Adipose tissue (tissue), 3 donors: ENCODE results near the gene NIN. TPM values are rescaled to one million over a fixed set of nuclear protein-coding genes. Genes with fewer than 3 reads are reported as not detected.
"Not testable (repeated sequence)": the region's sequence is repeated elsewhere in the genome, so short reads cannot be mapped to it uniquely, and the experiment has no call there.

Experiments
- H3K27ac ChIP-seq: one replicate; pipeline ENCODE4 v1.5.1; 2013; ENCODE audit warnings: low read depth, low read length
- WGBS, 3 donors: extraction: QIAGEN DNeasy Blood & Tissue Kit; methylation state at CpG; one replicate each; pipeline ENCODE4 v1.1.7; 2013; 5-methylcytosine and 5-hydroxymethylcytosine counted together
- polyA plus RNA-seq, 3 donors: library from polyadenylated mRNA; stranded (reverse); fragments of 200-250 nt; gene quantifications; one replicate each; pipeline ENCODE4 v1.2.3, GENCODE V29; 2013
- donor health status: healthy with polysubstance abuse.
- donor health status: Bipolar disorder and iron deficiency.
- donor health status: healthy.

Gene NIN
- polyA plus RNA-seq, 3 donors = 2.6 to 8.2 (median 6.4) TPM

GRCh38 chr14:50822501-50823042 is 8.4 kb downstream of the NIN start:
- H3K27ac ChIP-seq = no peak overlapping the region
- 50 to 84% (median 66%) methylated on average over 11 of the region's 11 CpGs for WGBS, 3 donors

GRCh38 chr14:50821510-50822464 is 9.2 kb downstream of the NIN start:
- H3K27ac ChIP-seq = no peak overlapping the region
- WGBS, 3 donors = 53 to 73% (median 62%) methylated on average over 13 of the region's 13 CpGs

GRCh38 chr14:50820786-50821509 is 10.0 kb downstream of the NIN start:
- H3K27ac ChIP-seq = no peak overlapping the region
- WGBS, 3 donors = 80 to 92% (median 80%) methylated on average over 3 of the region's 3 CpGs

GRCh38 chr14:50819303-50819702 is 11.7 kb downstream of the NIN start:
- WGBS, 3 donors = 87 to 89% (median 87%) methylated on average over 6 of the region's 6 CpGs
- H3K27ac ChIP-seq = not testable (repeated sequence)

- WGBS, 3 donors = 44 to 68% (median 51%) methylated on average over 6 of the region's 6 CpGs
- H3K27ac ChIP-seq = no peak overlapping the region
Measured at GRCh38 chr14:50816395-50817047, 14.4 kb downstream of the NIN start.

- not testable (repeated sequence) for H3K27ac ChIP-seq
- WGBS, 3 donors = 95 to 98% (median 97%) methylated on average over 5 of the region's 5 CpGs
Measured at GRCh38 chr14:50815526-50815925, 15.4 kb downstream of the NIN start.

- not testable (repeated sequence) for H3K27ac ChIP-seq
- 52 to 100% (median 97%) methylated on average over 1 of the region's 1 CpG for WGBS, 3 donors
Measured at GRCh38 chr14:50815058-50815457, 15.9 kb downstream of the NIN start.

- no peak overlapping the region for H3K27ac ChIP-seq
- 72 to 92% (median 92%) methylated on average over 3 of the region's 3 CpGs for WGBS, 3 donors
Measured at GRCh38 chr14:50814161-50814560, 16.8 kb downstream of the NIN start.

- WGBS, 3 donors = 38 to 71% (median 42%) methylated on average over 2 of the region's 2 CpGs
- no peak overlapping the region for H3K27ac ChIP-seq
Measured at GRCh38 chr14:50813544-50813863, 17.5 kb downstream of the NIN start.

GRCh38 chr14:50812856-50813543 is 18.0 kb downstream of the NIN start:
- H3K27ac ChIP-seq = no peak overlapping the region
- 67 to 82% (median 71%) methylated on average over 8 of the region's 8 CpGs for WGBS, 3 donors

- 76 to 94% (median 83%) methylated on average over 2 of the region's 2 CpGs for WGBS, 3 donors
Measured at GRCh38 chr14:50812180-50812579, 18.8 kb downstream of the NIN start.

GRCh38 chr14:50808053-50808452 is 22.9 kb downstream of the NIN start:
- 81 to 93% (median 88%) methylated on average over 5 of the region's 5 CpGs for WGBS, 3 donors

More at GRCh38 chr14:50812180-50812579, 18.8 kb downstream of the NIN start:
- H3K27ac ChIP-seq = no peak overlapping the region

GRCh38 chr14:50806241-50806933 is 24.6 kb downstream of the NIN start:
- H3K27ac ChIP-seq = no peak overlapping the region
- 88 to 91% (median 91%) methylated on average over 3 of the region's 3 CpGs for WGBS, 3 donors

More at GRCh38 chr14:50808053-50808452, 22.9 kb downstream of the NIN start:
- H3K27ac ChIP-seq = no peak overlapping the region

- WGBS, 3 donors = 94 to 98% (median 97%) methylated on average over 3 of the region's 3 CpGs
Measured at GRCh38 chr14:50805396-50805795, 25.6 kb downstream of the NIN start.

GRCh38 chr14:50804181-50804721 is 26.7 kb downstream of the NIN start:
- WGBS, 3 donors = 53 to 79% (median 58%) methylated on average over 5 of the region's 5 CpGs

More at GRCh38 chr14:50805396-50805795, 25.6 kb downstream of the NIN start:
- H3K27ac ChIP-seq = no peak overlapping the region

GRCh38 chr14:50801706-50802105 is 29.3 kb downstream of the NIN start:
- WGBS, 3 donors = 78 to 95% (median 83%) methylated on average over 1 of the region's 1 CpG
- no peak overlapping the region for H3K27ac ChIP-seq

More at GRCh38 chr14:50804181-50804721, 26.7 kb downstream of the NIN start:
- H3K27ac ChIP-seq = no peak overlapping the region

- H3K27ac ChIP-seq = no peak overlapping the region
- WGBS, 3 donors = 68 to 90% (median 72%) methylated on average over 1 of the region's 1 CpG
Measured at GRCh38 chr14:50800032-50800431, 30.9 kb downstream of the NIN start.
